HG02571 (cell line): ENCODE data around the gene IRF2BP1.
"Not testable (repeated sequence)": the region's sequence is repeated elsewhere in the genome, so short reads cannot be mapped to it uniquely, and the experiment has no call there.

Experiments
- ATAC-seq: cut with Tn5 transposase; IDR thresholded peaks from one replicate; pipeline ENCODE4 v1.9.1; 2021; ENCODE audit warnings: mild to moderate bottlenecking, moderate library complexity; ENCODE audit not compliant: unreplicated experiment

Gene IRF2BP1

DNA sequence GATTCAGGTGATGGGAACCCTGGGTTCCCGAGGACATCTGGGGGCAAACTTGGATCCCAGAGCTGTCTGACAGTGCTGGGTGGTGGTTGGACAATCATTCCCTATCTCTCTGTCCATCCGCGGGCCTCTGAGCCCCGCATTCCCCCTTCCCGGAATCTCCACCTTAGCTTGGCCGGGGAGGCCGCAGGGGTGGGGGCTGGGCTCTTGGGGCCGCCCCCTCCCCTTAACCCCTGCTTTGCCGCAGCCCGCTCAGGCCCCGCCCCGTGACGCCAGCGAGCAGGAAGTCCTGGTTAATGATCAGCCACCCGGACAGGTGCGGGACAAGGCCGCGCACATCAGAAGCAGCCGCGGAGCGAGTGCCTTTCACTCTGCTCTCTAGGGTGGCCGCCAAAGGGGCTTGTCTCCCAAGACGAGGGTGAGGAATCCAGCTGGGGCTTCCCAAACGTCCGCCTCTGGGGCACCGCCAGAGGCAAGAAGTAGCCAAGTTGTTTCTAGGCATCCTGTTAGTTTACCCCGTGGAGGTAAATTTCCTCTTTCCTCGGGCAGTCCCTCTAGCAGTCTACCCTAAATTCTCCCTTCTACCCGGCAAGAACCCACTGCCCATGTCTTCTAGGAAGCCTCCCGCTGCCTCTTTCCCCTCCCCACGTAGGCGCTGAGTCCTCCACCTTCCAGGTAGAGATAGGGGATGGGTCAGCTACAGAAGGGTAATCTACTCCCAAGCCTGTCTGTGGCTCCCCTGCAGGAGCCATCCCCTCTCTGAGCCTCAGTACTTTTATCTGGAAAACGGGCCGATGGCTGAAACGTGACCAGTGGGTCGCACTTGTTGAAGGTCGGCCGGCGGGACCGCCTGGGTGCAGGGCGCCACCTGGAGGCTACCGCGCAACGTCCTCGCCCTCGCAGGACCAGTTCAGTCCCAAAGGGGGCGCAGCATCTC, 3.0 kb downstream of the IRF2BP1 start:
- ATAC-seq, result no peak

DNA sequence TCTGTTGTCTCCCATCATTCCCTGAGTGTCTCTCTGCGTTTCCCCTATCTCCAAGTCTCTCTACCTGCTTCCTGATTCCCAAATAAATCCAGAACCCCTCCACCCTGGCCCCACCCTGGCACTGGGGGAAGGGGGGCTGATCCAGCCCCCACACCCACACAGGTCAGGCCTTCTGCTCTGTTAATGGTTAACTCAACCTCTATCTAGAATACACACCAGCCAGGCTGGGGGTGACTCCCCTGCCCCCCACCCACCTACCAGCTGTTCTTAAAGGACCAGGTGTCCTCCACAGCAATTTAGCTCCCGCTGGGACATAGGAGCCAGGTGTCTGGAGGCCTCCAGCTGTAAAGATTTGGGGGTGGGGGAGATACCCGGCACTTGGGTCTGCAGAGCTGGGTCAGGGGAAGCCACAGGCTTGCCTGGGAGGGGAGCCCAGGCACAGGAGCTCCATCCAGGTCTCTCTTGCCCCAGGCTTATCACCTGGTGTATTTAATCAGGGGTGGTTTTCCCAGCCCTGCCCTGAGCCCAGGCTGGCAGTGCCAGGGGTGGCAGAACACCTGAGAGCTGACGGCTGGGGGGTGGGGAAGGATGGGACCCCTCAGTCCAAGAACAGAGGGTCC, 3.9 kb downstream of the IRF2BP1 start:
- no peak for ATAC-seq

DNA sequence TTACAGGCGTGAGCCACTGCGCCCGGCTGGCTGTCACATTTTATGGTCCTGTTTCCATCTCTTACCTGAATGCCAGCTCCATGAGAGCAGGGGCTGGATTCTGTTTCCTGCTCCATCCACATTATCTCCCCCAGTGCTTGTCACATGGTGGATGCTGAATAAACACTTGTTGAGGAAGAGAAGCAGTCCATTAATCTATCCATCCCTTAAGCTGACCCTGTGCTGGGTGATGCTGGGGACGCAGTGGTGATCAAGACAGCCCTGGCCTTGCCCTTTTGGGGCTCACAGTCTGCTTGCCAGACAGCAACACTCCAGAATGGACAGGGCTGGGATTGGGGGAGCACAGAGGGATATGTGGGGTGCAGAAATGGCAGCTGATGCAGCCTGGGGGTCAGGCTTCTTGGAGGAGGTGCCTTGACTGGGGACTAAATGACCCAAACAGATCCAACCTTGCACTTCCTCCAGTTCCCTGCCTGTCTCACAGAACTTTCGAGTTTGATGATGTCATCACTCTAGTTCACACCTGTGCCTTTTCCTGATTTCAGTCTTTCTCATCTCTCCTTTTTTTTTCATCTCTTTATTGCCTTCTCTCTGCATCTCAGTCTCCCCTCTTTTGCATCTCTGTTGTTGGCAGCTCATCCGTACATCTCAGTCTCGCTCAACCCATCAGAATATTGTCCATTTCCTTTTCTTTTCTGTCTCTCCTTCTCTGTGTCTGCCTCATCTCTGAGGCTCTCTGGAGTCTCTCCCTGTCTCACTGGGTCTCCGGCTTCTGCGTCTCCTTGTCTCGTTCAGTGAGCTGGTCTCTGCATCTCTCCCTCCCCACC, 4.6 kb downstream of the IRF2BP1 start:
- no peak for ATAC-seq

DNA sequence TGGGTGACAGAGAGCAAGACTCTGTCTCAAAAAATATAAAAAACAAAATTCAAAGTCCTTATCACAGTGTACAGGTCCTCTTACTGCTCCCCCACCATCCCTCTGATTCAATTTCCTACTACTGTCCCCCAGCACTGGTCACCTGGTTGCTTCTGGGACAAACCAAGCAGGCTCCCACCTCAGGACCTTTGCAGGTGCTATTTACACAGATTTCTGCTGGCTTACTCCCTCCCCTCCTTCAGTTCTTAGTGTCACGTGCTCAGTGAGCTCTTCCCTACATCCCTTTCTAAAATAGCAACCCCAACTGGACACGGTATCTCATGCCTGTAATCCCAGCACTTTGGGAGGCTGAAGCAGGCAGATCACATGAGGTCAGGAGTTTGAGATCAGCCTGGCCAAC, 6.0 kb downstream of the IRF2BP1 start:
- ATAC-seq, result no peak

DNA sequence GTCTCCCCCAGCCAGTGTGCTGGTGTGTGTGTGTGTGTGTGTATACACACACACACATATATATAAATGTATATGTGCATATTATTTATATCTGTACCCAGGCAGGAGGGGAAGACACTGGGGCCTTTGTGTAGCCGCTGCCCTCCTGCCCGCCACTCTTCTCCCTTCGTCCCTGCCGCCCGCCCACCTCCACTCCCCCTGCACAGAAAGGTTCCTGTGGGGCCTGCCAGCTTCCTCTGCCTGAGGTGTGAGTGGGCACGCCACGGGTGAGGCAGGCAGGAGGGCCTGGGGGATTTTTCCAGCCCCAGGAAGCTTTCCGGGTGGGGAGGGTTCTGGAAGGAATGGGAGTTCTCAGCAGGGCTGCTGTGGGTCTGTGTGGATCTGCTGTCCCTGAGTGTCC, 6.9 kb downstream of the IRF2BP1 start:
- no peak for ATAC-seq

DNA sequence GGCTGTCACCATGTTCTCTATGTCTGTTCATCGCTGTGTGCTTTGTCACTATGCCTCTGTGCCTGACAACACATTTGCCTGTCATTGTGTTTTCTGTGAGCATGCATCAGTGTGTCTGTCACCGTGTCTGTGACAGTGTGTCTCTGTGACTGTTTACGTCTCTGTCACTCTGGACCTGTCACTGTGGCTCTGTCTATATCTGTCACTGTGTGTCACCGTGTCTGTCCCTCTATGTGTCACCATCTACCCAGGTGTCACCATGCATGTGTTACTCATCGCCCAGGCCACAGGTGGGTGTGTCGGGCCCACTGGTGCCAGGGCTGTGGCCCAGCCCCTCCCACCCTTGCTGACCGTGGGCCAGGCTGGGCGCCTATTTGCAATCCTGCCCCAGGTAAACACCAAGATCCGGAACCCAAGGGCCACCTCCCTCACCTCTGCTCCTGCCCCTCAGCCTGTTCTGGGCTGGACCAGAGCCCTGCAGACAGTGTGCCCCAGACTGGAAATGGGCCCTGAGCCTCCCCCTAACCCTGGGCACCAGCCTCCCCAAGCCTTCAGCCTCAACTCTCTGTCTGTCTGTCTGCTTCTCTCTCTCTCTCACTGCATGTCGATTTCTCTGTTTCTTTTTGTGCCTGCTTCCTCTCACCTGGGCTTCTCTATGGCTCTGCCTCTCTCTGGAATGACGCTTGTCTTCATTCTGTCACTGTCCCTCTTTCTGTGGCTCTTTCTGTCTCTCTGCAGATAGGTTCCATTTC, 7.7 kb downstream of the IRF2BP1 start:
- no peak for ATAC-seq

DNA sequence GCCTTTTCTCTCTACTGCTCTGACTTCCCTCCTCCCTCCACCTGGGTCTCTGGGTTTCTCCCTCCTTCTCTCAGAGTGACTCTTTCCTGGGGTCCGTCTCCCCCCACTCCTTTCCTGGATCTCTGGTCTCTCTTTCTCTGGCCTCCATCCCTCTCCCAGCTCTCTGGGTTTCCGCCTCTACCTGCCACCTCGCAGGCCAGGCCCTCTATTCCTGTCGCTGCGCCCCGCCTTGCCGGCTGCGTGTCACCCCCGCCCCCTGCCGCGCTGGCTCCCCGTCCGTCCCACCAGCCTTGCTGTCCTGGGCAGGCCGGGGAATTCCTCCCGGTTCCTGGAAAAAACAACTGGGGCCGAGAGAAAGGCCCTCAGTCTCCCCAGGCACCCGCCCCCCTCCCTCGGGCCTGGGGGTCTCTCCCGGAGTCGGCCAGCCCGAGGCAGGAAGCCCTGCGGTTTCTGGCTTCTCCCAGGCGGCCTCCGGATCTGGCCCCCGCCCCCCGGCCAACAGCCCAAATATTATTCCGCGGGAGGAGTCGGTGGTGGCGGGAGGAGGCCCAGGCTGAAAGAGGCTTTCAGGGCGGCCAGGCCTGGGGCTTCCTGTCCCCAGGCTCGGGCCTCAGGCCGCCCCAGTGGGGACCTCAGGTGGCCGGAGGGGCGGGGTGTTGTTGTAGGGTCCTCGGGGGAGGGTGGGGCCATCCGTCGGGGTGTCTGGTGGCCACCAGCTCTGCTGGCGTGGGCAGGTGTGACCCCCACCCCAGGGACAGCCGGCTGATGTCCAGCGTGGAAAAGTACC, 9.3 kb downstream of the IRF2BP1 start:
- no peak for ATAC-seq

DNA sequence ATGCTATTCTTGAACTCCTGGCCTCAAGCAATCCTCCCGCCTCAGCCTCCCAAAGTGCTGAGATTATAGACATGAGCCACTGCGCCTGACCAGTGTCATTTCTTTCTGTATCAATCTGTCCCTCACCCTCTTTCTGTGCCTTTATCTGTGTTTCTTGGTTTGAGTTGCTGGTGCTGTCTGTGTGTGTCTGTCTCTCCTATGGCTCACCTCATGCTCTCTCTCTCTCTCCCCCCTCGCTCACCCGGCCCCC, 9.9 kb downstream of the IRF2BP1 start:
- ATAC-seq, result no peak

DNA sequence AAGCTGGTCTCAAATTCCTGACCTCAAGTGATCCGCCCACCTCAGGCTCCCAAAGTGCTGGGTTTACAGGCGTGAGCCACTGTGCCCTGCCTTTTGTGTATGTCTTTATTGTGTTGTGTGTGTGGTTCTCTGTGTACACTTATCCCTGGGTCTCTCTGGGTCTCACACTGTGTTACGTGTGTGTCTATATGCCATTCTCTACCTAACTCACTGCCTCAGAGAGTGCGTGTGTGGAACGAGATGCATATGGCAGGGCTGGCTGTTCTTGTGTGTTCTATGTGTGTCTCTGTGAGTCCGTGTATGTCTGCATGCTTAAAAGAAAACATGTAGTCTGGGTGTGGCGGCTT, 11.3 kb downstream of the IRF2BP1 start:
- ATAC-seq, result no peak

DNA sequence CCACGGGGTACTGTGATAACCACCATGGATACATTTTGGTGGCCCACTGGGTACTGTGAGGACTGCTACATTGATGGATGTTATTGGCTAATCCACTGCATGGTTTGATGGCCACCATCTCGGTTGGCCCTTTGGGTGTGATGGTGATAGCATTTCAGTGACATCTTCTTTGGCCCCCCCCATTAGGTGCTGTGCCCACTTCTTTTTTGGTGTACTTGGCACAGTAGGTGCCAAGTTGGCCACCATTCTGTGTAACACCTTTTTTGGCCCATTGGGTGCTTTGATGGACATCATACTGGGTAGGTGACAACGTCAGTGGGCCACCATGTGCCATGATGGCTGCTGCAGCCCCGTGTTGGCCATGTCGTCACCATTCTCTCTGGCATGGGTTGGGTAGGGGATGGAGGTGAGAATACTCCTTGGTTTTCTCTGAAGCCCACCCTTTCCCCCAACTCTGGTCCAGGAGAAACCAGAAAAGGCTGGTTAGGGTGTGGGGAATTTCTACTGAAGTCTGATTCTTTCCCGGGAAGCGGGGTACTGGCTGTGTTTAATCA, 12.6 kb downstream of the IRF2BP1 start:
- no peak for ATAC-seq

DNA sequence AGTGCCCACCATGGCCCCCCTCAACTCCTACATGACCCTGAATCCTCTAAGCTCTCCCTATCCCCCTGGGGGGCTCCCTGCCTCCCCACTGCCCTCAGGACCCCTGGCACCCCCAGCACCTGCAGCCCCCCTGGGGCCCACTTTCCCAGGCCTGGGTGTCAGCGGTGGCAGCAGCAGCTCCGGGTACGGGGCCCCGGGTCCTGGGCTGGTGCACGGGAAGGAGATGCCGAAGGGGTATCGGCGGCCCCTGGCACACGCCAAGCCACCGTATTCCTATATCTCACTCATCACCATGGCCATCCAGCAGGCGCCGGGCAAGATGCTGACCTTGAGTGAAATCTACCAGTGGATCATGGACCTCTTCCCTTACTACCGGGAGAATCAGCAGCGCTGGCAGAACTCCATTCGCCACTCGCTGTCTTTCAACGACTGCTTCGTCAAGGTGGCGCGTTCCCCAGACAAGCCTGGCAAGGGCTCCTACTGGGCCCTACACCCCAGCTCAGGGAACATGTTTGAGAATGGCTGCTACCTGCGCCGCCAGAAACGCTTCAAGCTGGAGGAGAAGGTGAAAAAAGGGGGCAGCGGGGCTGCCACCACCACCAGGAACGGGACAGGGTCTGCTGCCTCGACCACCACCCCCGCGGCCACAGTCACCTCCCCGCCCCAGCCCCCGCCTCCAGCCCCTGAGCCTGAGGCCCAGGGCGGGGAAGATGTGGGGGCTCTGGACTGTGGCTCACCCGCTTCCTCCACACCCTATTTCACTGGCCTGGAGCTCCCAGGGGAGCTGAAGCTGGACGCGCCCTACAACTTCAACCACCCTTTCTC, 13.6 kb downstream of the IRF2BP1 start:
- no peak for ATAC-seq

DNA sequence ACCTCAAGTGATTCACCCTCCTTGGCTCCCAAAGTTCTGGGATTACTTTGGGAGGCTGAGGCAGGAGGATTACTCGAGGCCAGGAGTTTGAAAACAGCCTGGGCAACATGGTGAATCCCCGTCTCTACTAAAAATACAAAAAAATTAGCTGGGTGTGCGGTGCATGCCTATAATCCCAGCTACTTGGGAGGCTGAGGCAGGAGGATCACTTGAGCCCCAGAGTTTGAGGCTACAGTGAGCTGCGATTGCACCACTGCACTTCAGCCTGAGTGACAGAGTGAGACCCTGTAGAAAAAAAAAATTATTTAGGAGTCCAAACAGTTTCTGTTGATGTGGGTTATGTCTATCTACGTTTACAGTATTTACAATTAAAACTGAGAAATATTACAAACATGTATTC, 15.1 kb downstream of the IRF2BP1 start:
- no peak for ATAC-seq

DNA sequence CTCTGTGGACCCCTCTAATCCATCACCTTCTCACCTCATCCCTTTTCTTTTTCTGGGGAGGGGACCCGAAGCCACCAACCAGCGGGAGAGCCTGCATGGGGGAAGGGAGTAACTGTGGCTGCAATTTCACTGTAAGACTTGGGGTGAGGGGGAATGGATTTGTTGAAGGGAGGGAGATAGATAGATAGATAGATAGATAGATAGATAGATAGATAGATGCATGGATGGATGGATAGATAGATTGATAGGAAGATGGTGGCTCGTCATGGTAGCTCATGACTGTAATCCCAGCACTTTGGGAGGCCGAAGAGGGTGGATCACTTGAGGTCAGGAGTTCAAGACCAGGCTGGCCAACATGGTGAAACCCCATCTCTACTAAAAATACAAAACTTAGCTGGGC, 18.7 kb downstream of the IRF2BP1 start:
- not testable (repeated sequence) for ATAC-seq

DNA sequence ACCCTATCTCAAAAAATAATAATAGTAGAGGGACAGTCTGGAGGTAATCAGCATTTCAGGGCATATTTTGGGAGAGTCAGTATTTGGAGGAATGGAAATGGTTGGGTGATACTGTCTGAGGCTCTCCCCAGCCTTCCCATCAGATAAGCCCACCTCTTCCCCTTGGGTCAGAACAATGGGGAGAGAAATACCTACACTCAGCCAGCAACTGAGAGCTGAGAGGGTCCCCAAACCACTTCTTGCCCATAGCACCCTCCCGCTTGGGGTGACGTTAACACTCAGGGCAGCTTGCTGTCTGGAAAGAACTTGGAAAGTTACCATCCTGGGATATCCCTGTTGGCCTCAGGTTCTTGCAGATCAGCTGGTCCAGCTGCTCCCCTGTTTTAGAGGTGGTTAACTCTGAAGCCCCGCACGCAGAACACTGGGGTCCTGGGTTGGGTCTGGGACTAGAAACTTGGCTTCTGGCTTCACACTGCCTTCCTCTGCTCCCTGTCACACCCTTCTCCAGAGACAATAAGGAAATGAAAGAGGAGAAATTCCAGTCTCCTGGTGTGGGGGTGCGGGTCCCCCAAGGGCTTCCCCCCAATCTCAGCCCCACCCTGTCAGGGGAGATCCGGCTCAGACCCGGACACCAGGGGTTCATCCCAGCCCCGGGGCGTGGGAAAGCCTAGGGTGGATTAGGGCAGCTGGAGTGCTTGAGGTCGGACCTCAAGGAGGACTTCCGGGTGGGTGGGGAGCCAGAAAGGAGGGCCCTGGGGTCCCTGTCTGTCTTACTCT, 19.4 kb downstream of the IRF2BP1 start:
- ATAC-seq, result no peak

DNA sequence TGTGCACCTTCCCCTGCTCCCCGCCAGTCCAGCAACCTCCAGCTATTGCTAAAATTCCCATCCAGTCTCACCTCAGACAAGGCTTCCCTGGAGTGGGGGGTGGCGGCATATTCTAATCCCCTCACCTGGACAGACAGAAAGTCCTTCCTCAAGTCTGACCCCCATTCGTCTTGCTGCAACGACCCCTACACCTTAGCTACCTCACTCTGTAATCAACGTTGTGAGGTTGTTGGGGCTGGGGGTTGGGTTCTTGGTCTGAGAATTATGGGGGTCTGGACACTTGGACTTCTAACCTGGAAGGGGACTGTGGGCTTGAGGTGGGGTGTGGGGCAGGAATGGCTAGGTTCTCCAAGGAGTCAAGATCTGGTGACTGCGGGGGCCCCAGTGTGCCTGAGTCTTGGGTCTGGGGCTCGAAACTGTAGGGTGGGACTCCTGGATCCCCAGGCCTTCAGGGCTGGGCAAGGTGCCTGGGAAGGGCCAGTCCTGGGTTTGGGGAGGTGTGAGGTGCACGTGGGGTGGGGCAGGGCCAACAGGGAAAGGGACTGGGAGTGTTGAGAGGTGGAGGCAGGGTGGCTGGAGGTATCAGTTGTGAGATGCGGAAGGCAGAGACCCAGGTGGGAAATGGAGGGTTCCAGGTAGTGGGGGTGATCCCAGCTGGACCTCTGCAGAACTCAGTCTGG, 20.5 kb downstream of the IRF2BP1 start:
- no peak for ATAC-seq

DNA sequence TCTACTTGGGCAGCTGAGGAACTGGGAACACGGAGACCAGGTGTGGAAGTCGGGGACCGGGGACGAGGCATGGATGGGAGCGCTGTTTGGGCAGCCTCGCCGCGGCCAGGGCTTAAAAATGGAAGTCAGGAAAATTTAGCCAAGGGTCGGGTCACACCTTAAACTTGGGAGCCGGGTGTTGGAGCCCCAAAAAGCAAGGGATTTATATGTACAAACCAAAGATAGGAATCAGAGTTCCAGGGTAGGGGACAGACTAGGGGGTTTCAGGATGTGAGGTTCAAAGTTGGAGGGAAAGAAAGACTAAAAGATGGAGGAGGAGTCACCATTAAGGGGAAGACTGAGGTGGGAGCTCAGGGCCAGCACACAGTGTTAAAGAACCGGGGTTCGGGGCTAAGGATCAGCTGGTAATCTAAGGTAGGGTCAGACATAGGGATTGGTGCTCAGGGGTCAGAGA, 21.3 kb downstream of the IRF2BP1 start:
- no peak for ATAC-seq

DNA sequence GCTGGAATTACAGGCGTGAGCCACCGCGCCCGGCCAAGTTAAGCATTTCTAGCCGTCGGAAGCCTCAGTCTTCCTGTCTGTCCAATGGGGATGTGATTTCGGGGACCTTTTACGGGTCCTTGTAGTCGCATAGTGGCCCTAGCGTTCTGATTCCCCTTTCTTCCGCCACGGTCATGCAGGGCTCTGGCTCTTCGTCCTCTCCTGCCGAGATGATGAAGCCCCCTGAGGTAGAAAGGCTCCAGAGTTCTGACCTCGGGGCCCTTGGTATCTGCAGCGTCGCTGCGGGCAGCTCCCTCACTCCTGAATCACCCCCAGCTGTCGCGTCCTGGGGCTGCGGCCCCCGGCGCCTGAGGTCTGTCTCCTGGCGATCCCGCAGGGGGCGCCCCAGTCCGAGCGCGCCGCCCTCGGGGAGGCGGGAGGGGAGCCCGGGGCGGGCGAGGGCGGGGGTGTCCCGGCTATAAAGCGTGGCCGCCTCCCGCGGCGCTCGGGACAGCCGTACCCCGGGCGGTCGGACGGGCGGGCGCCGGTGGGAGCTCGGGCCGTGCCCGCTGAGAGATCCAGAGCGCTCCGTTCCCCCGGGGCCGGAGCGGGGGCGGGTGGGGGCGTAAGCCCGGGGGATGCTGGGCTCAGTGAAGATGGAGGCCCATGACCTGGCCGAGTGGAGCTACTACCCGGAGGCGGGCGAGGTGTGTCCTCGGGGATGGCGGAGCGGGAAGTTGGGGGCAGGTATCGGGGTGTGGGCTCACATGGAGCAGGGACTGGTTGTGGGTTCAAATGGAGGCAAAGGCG, 21.9 kb downstream of the IRF2BP1 start, which contains the start of gene FOXA3:
TSS of gene FOXA3 (plus strand) at position 487 of the 789 bp plus-strand sequence. CDS start at position 618, 131 bp downstream.
- ATAC-seq, result no peak
